ENCODE results near the gene DENND4C. TPM values are rescaled to one million over a fixed set of nuclear protein-coding genes. Genes with fewer than 3 reads are reported as not detected.
"Not testable (repeated sequence)": the region's sequence is repeated elsewhere in the genome, so short reads cannot be mapped to it uniquely, and the experiment has no call there.

The DENND4C gene
- total RNA-seq, 1 experiment from 2014 or later: 40.1 TPM

GRCh38 chr9:19397845-19398244, 167.4 kb downstream of the DENND4C start:
- DNase-seq: no peak
- CTCF ChIA-PET: interaction anchor here (0.6 kb wide), 1 partner anchor 67 kb away, joined by 3 read pairs; no protein-coding TSS in a partner anchor
- Histone ChIP-seq H3K9me3 (0 out of 2 replicates have a peak, but pooled peaks cover 6% of the 10 kb centered on the region), H3K4me1 (no peaks in the 10 kb centered on the region), H3K27me3 (replicated peaks; ENCODE audit: control insufficient read depth, insufficient read depth, low read length) (no peaks in the 10 kb centered on the region), H3K4me3 (ENCODE audit: low read depth, low read length) (no peak overlapping the region), H3K36me3 (ENCODE audit: control insufficient read depth, insufficient read depth, low read length) (no peaks in the 10 kb centered on the region)
- POLR2A ChIA-PET: no interaction called here
- TF ChIP-seq CTCF (IDR thresholded peaks at IDR 0.05; ENCODE audit: insufficient read depth in 1 of 2, low read depth in 1 of 2, low read length in 1 of 2, severe bottlenecking in 1 of 2, unreplicated experiment in 1 of 2): no peak
- no peak overlapping the region for H3K4me3 Mint-ChIP-seq (ENCODE audit: unreplicated experiment)
- no peaks in the 10 kb centered on the region for H3K36me3 Mint-ChIP-seq (ENCODE audit: insufficient read depth, unreplicated experiment)
- H3K9me3 Mint-ChIP-seq (ENCODE audit: unreplicated experiment): peaks cover 4% of the 10 kb centered on the region
- peaks cover 5% of the 10 kb centered on the region for H3K4me1 Mint-ChIP-seq (ENCODE audit: low read depth, unreplicated experiment)
- no peak overlapping the region for H3K27ac Mint-ChIP-seq (ENCODE audit: unreplicated experiment)
- intact Hi-C loops (cut with micrococcal nuclease; ENCODE audit: unreplicated experiment): no loop called here
- no peaks in the 10 kb centered on the region for H3K27me3 Mint-ChIP-seq (ENCODE audit: insufficient read depth, unreplicated experiment)
- BruUV-seq (replicated peaks): no TSS peak

GRCh38 chr9:19403231-19403630, 172.7 kb downstream of the DENND4C start:
- CTCF ChIA-PET; H3K27ac Mint-ChIP-seq (ENCODE audit: unreplicated experiment); H3K27me3 Mint-ChIP-seq (ENCODE audit: insufficient read depth, unreplicated experiment); POLR2A ChIA-PET; H3K9me3 Mint-ChIP-seq (ENCODE audit: unreplicated experiment); H3K4me3 Mint-ChIP-seq (ENCODE audit: unreplicated experiment); H3K4me1 Mint-ChIP-seq (ENCODE audit: low read depth, unreplicated experiment); intact Hi-C loops (cut with micrococcal nuclease; ENCODE audit: unreplicated experiment); BruUV-seq (replicated peaks); H3K36me3 ChIP-seq (ENCODE audit: control insufficient read depth, insufficient read depth, low read length); H3K36me3 Mint-ChIP-seq (ENCODE audit: insufficient read depth, unreplicated experiment); H3K9me3 ChIP-seq; DNase-seq; H3K27me3 ChIP-seq (replicated peaks; ENCODE audit: control insufficient read depth, insufficient read depth, low read length); H3K4me3 ChIP-seq (ENCODE audit: low read depth, low read length): not testable (repeated sequence)
- peaks cover 15% of the 10 kb centered on the region; the same call in 1 of the 2 replicates for H3K4me1 ChIP-seq

GRCh38 chr9:19404283-19405075, 174.0 kb downstream of the DENND4C start:
- BruUV-seq (replicated peaks): no TSS peak
- Histone ChIP-seq H3K36me3 (ENCODE audit: control insufficient read depth, insufficient read depth, low read length) (no peaks in the 10 kb centered on the region), H3K4me1 (peaks cover 15% of the 10 kb centered on the region; the same call in 1 of the 2 replicates), H3K9me3 (peaks cover 9% of the 10 kb centered on the region), H3K4me3 (ENCODE audit: low read depth, low read length) (no peak overlapping the region), H3K27me3 (replicated peaks; ENCODE audit: control insufficient read depth, insufficient read depth, low read length) (no peaks in the 10 kb centered on the region)
- H3K9me3 Mint-ChIP-seq (ENCODE audit: unreplicated experiment): peaks cover 10% of the 10 kb centered on the region
- no peak overlapping the region for H3K4me3 Mint-ChIP-seq (ENCODE audit: unreplicated experiment)
- no peak for TF ChIP-seq CTCF (IDR thresholded peaks at IDR 0.05; ENCODE audit: insufficient read depth in 1 of 2, low read depth in 1 of 2, low read length in 1 of 2, severe bottlenecking in 1 of 2, unreplicated experiment in 1 of 2)
- H3K27ac Mint-ChIP-seq (ENCODE audit: unreplicated experiment): no peak overlapping the region
- H3K36me3 Mint-ChIP-seq (ENCODE audit: insufficient read depth, unreplicated experiment): no peaks in the 10 kb centered on the region
- H3K27me3 Mint-ChIP-seq (ENCODE audit: insufficient read depth, unreplicated experiment): no peaks in the 10 kb centered on the region
- intact Hi-C loops (cut with micrococcal nuclease; ENCODE audit: unreplicated experiment): loop anchor here (5.0 kb wide), 1 partner anchor 32 kb away; no protein-coding TSS in a partner anchor
- H3K4me1 Mint-ChIP-seq (ENCODE audit: low read depth, unreplicated experiment): no peaks in the 10 kb centered on the region
- peak in 1 of 2 experiments; percentile 42 for DNase-seq
- ChIA-PET POLR2A (no interaction called here), CTCF (no interaction called here)

All from Caco-2 (cell line).